Skeletal muscle satellite cell (primary cell): ENCODE results near the gene DKK2. TPM values are rescaled to one million over a fixed set of nuclear protein-coding genes. Genes with fewer than 3 reads are reported as not detected.

Source experiments
- H3K27me3 ChIP-seq: 2 replicates; pipeline ENCODE4 v1.7.0; 2013; ENCODE audit warnings: low read length; ENCODE audit not compliant: control insufficient read depth, insufficient read depth
- H3K36me3 ChIP-seq: 2 replicates; pipeline ENCODE4 v1.7.0; 2013; ENCODE audit warnings: mild to moderate bottlenecking, control low read depth, low read length; ENCODE audit not compliant: insufficient read depth
- H3K4me1 ChIP-seq: 2 replicates; pipeline ENCODE4 v1.7.0; 2013; ENCODE audit warnings: low read length; ENCODE audit not compliant: control insufficient read depth, insufficient read depth
- H3K4me2 ChIP-seq: 2 replicates; pipeline ENCODE4 v1.7.0; 2013; ENCODE audit warnings: mild to moderate bottlenecking, low read length
- H3K4me3 ChIP-seq: 2 replicates; pipeline ENCODE4 v1.7.0; 2013; ENCODE audit warnings: low read length
- H3K9ac ChIP-seq: 2 replicates; pipeline ENCODE4 v1.7.0; 2013; ENCODE audit warnings: mild to moderate bottlenecking, low read depth, low read length, moderate library complexity
- H3K9me3 ChIP-seq: replicated peaks from 2 replicates; pipeline ENCODE4 v1.7.0; 2013; ENCODE audit warnings: mild to moderate bottlenecking, control low read depth, low read length
- total RNA-seq: library from RNA; depleted of rRNA; stranded (reverse); fragments of >200 nt; gene quantifications from 2 replicates; pipeline ENCODE4 v1.2.3, GENCODE V29; 2012; rRNA removed

Gene DKK2
- total RNA-seq = 0.22 and 0.51 TPM in 2 replicates

GRCh38 chr4:107035819-107036583 lies at the start of gene DKK2:
Gene DKK2, minus strand, starts transcription at chr4:107036313. Its CDS starts 722 bp downstream, at chr4:107035591.
- Histone ChIP-seq H3K4me1 (peaks cover 21% of the 10 kb centered on the region), H3K36me3 (no peaks in the 10 kb centered on the region), H3K4me3 (peak within 1 kb of the TSS; percentile 73), H3K9ac (peak within 1 kb of the TSS; percentile 40), H3K4me2 (peak within 1 kb of the TSS; percentile 99), H3K27me3 (peaks cover 5% of the 10 kb centered on the region), H3K9me3 (no peaks in the 10 kb centered on the region)

- Histone ChIP-seq H3K4me3 (no peak overlapping the region), H3K9ac (no peak overlapping the region), H3K4me1 (no peaks in the 10 kb centered on the region), H3K9me3 (no peaks in the 10 kb centered on the region), H3K27me3 (no peaks in the 10 kb centered on the region), H3K36me3 (no peaks in the 10 kb centered on the region), H3K4me2 (no peak overlapping the region)
These were observed 41.1 kb upstream of the DKK2 start for GRCh38 chr4:107077192-107077591.

GRCh38 chr4:107072836-107073736 lies 37.0 kb upstream of the DKK2 start:
- H3K4me3 ChIP-seq = no peak overlapping the region
- H3K27me3 ChIP-seq = no peaks in the 10 kb centered on the region
- no peaks in the 10 kb centered on the region for H3K36me3 ChIP-seq
- no peak overlapping the region for H3K9ac ChIP-seq
- H3K4me2 ChIP-seq = no peak overlapping the region
- H3K4me1 ChIP-seq = peaks cover 12% of the 10 kb centered on the region
- H3K9me3 ChIP-seq = no peaks in the 10 kb centered on the region

GRCh38 chr4:107071108-107071507 lies 35.0 kb upstream of the DKK2 start:
- H3K36me3 ChIP-seq = no peaks in the 10 kb centered on the region
- peaks cover 16% of the 10 kb centered on the region for H3K4me1 ChIP-seq
- no peak overlapping the region for H3K9ac ChIP-seq
- H3K4me3 ChIP-seq = no peak overlapping the region
- no peak overlapping the region for H3K4me2 ChIP-seq
- H3K27me3 ChIP-seq = no peaks in the 10 kb centered on the region
- no peaks in the 10 kb centered on the region for H3K9me3 ChIP-seq

- H3K9me3 ChIP-seq = no peaks in the 10 kb centered on the region
- H3K36me3 ChIP-seq = no peaks in the 10 kb centered on the region
- no peak overlapping the region for H3K4me3 ChIP-seq
- H3K27me3 ChIP-seq = no peaks in the 10 kb centered on the region
- peaks cover 16% of the 10 kb centered on the region for H3K4me1 ChIP-seq
- H3K4me2 ChIP-seq = peak overlapping the region; percentile 70
- no peak overlapping the region for H3K9ac ChIP-seq
These were observed 32.9 kb upstream of the DKK2 start for GRCh38 chr4:107069049-107069448.

GRCh38 chr4:107068116-107068515 lies 32.0 kb upstream of the DKK2 start:
- Histone ChIP-seq H3K9me3 (no peaks in the 10 kb centered on the region), H3K27me3 (no peaks in the 10 kb centered on the region), H3K4me2 (no peak overlapping the region), H3K4me3 (no peak overlapping the region), H3K9ac (no peak overlapping the region), H3K4me1 (peaks cover 16% of the 10 kb centered on the region), H3K36me3 (no peaks in the 10 kb centered on the region)

GRCh38 chr4:107066621-107067020 lies 30.5 kb upstream of the DKK2 start:
- Histone ChIP-seq H3K27me3 (no peaks in the 10 kb centered on the region), H3K4me2 (no peak overlapping the region), H3K9me3 (no peaks in the 10 kb centered on the region), H3K9ac (no peak overlapping the region), H3K36me3 (no peaks in the 10 kb centered on the region), H3K4me3 (no peak overlapping the region), H3K4me1 (peaks cover 16% of the 10 kb centered on the region)

GRCh38 chr4:107065201-107065600 lies 29.1 kb upstream of the DKK2 start:
- no peak overlapping the region for H3K4me3 ChIP-seq
- H3K27me3 ChIP-seq = no peaks in the 10 kb centered on the region
- H3K9ac ChIP-seq = no peak overlapping the region
- H3K4me1 ChIP-seq = peaks cover 16% of the 10 kb centered on the region
- no peaks in the 10 kb centered on the region for H3K9me3 ChIP-seq
- H3K36me3 ChIP-seq = no peaks in the 10 kb centered on the region
- H3K4me2 ChIP-seq = no peak overlapping the region

GRCh38 chr4:107060388-107060787 lies 24.3 kb upstream of the DKK2 start:
- no peak overlapping the region for H3K4me3 ChIP-seq
- no peaks in the 10 kb centered on the region for H3K4me1 ChIP-seq
- H3K9ac ChIP-seq = no peak overlapping the region
- H3K9me3 ChIP-seq = no peaks in the 10 kb centered on the region
- H3K27me3 ChIP-seq = no peaks in the 10 kb centered on the region
- no peak overlapping the region for H3K4me2 ChIP-seq
- H3K36me3 ChIP-seq = no peaks in the 10 kb centered on the region

- Histone ChIP-seq H3K4me2 (no peak overlapping the region), H3K27me3 (no peaks in the 10 kb centered on the region), H3K36me3 (no peaks in the 10 kb centered on the region), H3K9me3 (no peaks in the 10 kb centered on the region), H3K9ac (no peak overlapping the region), H3K4me3 (no peak overlapping the region), H3K4me1 (no peaks in the 10 kb centered on the region)
These were observed 22.7 kb upstream of the DKK2 start for GRCh38 chr4:107058828-107059227.

GRCh38 chr4:107050525-107051135 lies 14.5 kb upstream of the DKK2 start:
- Histone ChIP-seq H3K4me3 (no peak overlapping the region), H3K4me2 (no peak overlapping the region), H3K9me3 (peaks cover 3% of the 10 kb centered on the region), H3K36me3 (no peaks in the 10 kb centered on the region), H3K9ac (no peak overlapping the region), H3K27me3 (no peaks in the 10 kb centered on the region), H3K4me1 (no peaks in the 10 kb centered on the region)
